NCI-H524 treated with DMSO at 0.1 percent for 48 hours (cell line): Measurements from ENCODE around the gene LAMA4.
A peak's percentile ranks its signal among the peaks of the same experiment; 100 is the strongest.
"Not testable (repeated sequence)": the region's sequence is repeated elsewhere in the genome, so short reads cannot be mapped to it uniquely, and the experiment has no call there.

ENCODE experiments used
- DNase-seq: peaks from one replicate; lab custom pipeline; 2025; lab: John Stamatoyannopoulos, UW

Gene LAMA4

GRCh38 chr6:112144145-112144926 lies 110.0 kb downstream of the LAMA4 start:
- peak; percentile 82 for DNase-seq

- DNase-seq, result no peak
Observed at GRCh38 chr6:112141707-112142106, 112.7 kb downstream of the LAMA4 start.

- no peak for DNase-seq
Observed at GRCh38 chr6:112139052-112139451, 115.3 kb downstream of the LAMA4 start.

- no peak for DNase-seq
Observed at GRCh38 chr6:112130878-112131277, 123.5 kb downstream of the LAMA4 start.

GRCh38 chr6:112128208-112128607 lies 126.2 kb downstream of the LAMA4 start:
- no peak for DNase-seq

- DNase-seq, result no peak
Observed at GRCh38 chr6:112123982-112124381, 130.4 kb downstream of the LAMA4 start.

- DNase-seq, result no peak
Observed at GRCh38 chr6:112122756-112123155, 131.6 kb downstream of the LAMA4 start.

GRCh38 chr6:112118034-112118433 lies 136.3 kb downstream of the LAMA4 start:
- DNase-seq, result no peak

GRCh38 chr6:112117554-112117953 lies 136.8 kb downstream of the LAMA4 start:
- no peak for DNase-seq

- no peak for DNase-seq
Observed at GRCh38 chr6:112116221-112116620, 138.1 kb downstream of the LAMA4 start.

GRCh38 chr6:112114577-112115223 lies 139.7 kb downstream of the LAMA4 start:
- DNase-seq, result no peak

- DNase-seq, result no peak
Observed at GRCh38 chr6:112113918-112114317, 140.4 kb downstream of the LAMA4 start.

- DNase-seq, result no peak
Observed at GRCh38 chr6:112113431-112113830, 140.9 kb downstream of the LAMA4 start.

GRCh38 chr6:112109262-112109661 lies 145.1 kb downstream of the LAMA4 start:
- DNase-seq, result no peak

- DNase-seq, result no peak
Observed at GRCh38 chr6:112106562-112106961, 147.8 kb downstream of the LAMA4 start.

- not testable (repeated sequence) for DNase-seq
Observed at GRCh38 chr6:112106026-112106425, 148.3 kb downstream of the LAMA4 start.

GRCh38 chr6:112100561-112100960 lies 153.8 kb downstream of the LAMA4 start:
- DNase-seq, result no peak

- no peak for DNase-seq
Observed at GRCh38 chr6:112096901-112097300, 157.5 kb downstream of the LAMA4 start.

- DNase-seq, result no peak
Observed at GRCh38 chr6:112087916-112088315, 166.5 kb downstream of the LAMA4 start.

- peak; percentile 85 for DNase-seq
Observed at GRCh38 chr6:112087136-112087911, 167.0 kb downstream of the LAMA4 start, which contains the start of the genes FAM229B and TUBE1. Gene FAM229B (plus strand): TSS chr6:112087591. CDS start chr6:112099284, 11,693 bp downstream. Gene TUBE1 (minus strand): TSS chr6:112087482. CDS start chr6:112087434, 48 bp downstream.

GRCh38 chr6:112086744-112087135 lies 167.6 kb downstream of the LAMA4 start:
- peak; percentile 43 for DNase-seq

GRCh38 chr6:112085286-112086065 lies 168.9 kb downstream of the LAMA4 start:
- DNase-seq, result no peak
